Measurements from ENCODE around the gene KCNMB4. TPM values are rescaled to one million over a fixed set of nuclear protein-coding genes. Genes with fewer than 3 reads are reported as not detected.

Gene KCNMB4
- total and polyA plus RNA-seq, 2 of the 4 experiments (the other 2 are of a cell fraction) = 0.90 to 1.1 TPM

DNA sequence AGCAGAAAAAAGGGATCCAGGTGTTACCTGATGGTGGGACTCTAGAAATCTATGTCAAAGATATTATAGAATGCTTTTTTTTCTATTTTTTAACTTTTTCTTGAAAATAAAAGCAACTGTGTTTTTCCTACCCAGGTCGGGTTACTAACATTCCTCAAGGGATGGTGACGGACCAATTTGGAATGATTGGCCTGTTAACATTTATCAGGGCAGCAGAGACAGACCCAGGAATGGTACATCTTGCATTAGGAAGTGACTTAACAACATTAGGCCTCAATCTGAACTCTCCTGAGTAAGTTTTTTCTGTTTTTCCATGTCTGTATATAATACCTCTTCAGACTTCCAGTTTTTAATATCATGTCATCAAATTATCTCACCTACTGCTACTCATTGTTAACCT is 27.6 kb upstream of the KCNMB4 start:
- BruUV-seq (replicated peaks) = no TSS peak
- Histone ChIP-seq H3K56ac (ENCODE audit: extremely low read depth, insufficient read depth, low read length) (no peak overlapping the region), H4K20me1 (ENCODE audit: insufficient read depth, low read length) (no peaks in the 10 kb centered on the region), H4K8ac (ENCODE audit: low read depth in 2 of 2, low read length in 2 of 2) (no peak overlapping the region), H3K9me3 (ENCODE audit: control insufficient read depth, insufficient read depth, low read length) (no peaks in the 10 kb centered on the region), H3K27ac (ENCODE audit: insufficient read depth, low read length) (no peak overlapping the region), H2BK5ac (ENCODE audit: low read depth, low read length, poor library complexity, severe bottlenecking) (no peak overlapping the region), H2BK20ac (ENCODE audit: low read depth, low read length) (no peak overlapping the region), H2AFZ (replicated peaks; ENCODE audit: low read length, poor library complexity) (no peak overlapping the region), H3K14ac (replicated peaks; ENCODE audit: low read depth, low read length) (no peak overlapping the region), H3K9me1 (ENCODE audit: insufficient read depth, low read length) (peaks cover 3% of the 10 kb centered on the region; the same call in 1 of the 2 replicates), H4K5ac (ENCODE audit: low read depth, low read length) (no peak overlapping the region), H3K4ac (ENCODE audit: low read depth, low read length) (no peak overlapping the region), H3K18ac (ENCODE audit: low read depth, low read length) (no peak overlapping the region), H3K36me3 (ENCODE audit: control insufficient read depth, insufficient read depth, low read length) (peaks cover 25% of the 10 kb centered on the region), H3K9ac (ENCODE audit: low read depth, low read length) (no peak overlapping the region), H3K4me1 (ENCODE audit: control insufficient read depth, insufficient read depth, low read length) (no peaks in the 10 kb centered on the region), H3K79me1 (ENCODE audit: low read depth in 1 of 2, low read length in 2 of 2) (peaks cover 6% of the 10 kb centered on the region in 2 experiments; a peak in 2 of 4 replicates), H2BK15ac (ENCODE audit: low read depth, low read length) (no peak overlapping the region), H3K23ac (ENCODE audit: low read depth, low read length) (no peak overlapping the region), H4K91ac (ENCODE audit: insufficient read depth, low read depth, low read length) (no peak overlapping the region), H3K4me3 (ENCODE audit: insufficient read depth, low read depth, low read length) (no peak overlapping the region), H3K27me3 (ENCODE audit: control insufficient read depth, insufficient read depth, low read length) (no peaks in the 10 kb centered on the region), H2BK120ac (ENCODE audit: low read depth, low read length) (no peak overlapping the region), H3K4me2 (ENCODE audit: low read depth, low read length) (no peak overlapping the region), H2AK9ac (replicated peaks; ENCODE audit: low read depth, low read length, poor library complexity) (no peak overlapping the region), H2AK5ac (ENCODE audit: low read depth, low read length) (no peak overlapping the region)
- no peak for ATAC-seq (ENCODE audit: low read depth)
- ChIA-PET CTCF (no interaction called here), POLR2A (ENCODE audit: unreplicated experiment) (no interaction called here)
- peak; percentile 23 for DNase-seq
- in situ Hi-C loops (cut with MboI; ENCODE audit: low sequenced_read_pairs) = no loop called here
- no CpG with 5 or more reads among the region's 2 CpGs for WGBS, 2 experiments (ENCODE audit: extremely low coverage in 2 of 2, insufficient read length in 1 of 2)
- dilution Hi-C loops (cut with HindIII; ENCODE audit: low sequenced_read_pairs, unreplicated experiment) = no loop called here
- no peak for TF ChIP-seq SMC3 (IDR thresholded peaks at IDR 0.05; ENCODE audit: low read depth, low read length)
- no peak for TF ChIP-seq RAD21 (IDR thresholded peaks at IDR 0.05; ENCODE audit: low read length)
- TF ChIP-seq, protein P1, sequence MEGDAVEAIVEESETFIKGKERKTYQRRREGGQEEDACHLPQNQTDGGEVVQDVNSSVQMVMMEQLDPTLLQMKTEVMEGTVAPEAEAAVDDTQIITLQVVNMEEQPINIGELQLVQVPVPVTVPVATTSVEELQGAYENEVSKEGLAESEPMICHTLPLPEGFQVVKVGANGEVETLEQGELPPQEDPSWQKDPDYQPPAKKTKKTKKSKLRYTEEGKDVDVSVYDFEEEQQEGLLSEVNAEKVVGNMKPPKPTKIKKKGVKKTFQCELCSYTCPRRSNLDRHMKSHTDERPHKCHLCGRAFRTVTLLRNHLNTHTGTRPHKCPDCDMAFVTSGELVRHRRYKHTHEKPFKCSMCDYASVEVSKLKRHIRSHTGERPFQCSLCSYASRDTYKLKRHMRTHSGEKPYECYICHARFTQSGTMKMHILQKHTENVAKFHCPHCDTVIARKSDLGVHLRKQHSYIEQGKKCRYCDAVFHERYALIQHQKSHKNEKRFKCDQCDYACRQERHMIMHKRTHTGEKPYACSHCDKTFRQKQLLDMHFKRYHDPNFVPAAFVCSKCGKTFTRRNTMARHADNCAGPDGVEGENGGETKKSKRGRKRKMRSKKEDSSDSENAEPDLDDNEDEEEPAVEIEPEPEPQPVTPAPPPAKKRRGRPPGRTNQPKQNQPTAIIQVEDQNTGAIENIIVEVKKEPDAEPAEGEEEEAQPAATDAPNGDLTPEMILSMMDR (conservative IDR thresholded peaks at IDR 0.05; ENCODE audit: low read depth, low read length) = no peak
- intact Hi-C loops (cut with micrococcal nuclease) = no loop called here
